AG10803 (cell line): ENCODE data around the gene ZNF160.
"Not testable (repeated sequence)": the region's sequence is repeated elsewhere in the genome, so short reads cannot be mapped to it uniquely, and the experiment has no call there.

ENCODE experiments used
- DNase-seq: peaks from one replicate; pipeline ENCODE4 v3.0.0; 2010; ENCODE audit warnings: low read depth
- H3K4me3 ChIP-seq: 2 replicates; pipeline ENCODE4 v1.5.1; 2011; ENCODE audit warnings: mild to moderate bottlenecking, low read length, control low read depth
- CTCF ChIP-seq: conservative IDR thresholded peaks from 2 replicates; pipeline ENCODE4 v1.5.1; 2011; ENCODE audit warnings: mild to moderate bottlenecking, low read length, control low read depth, inconsistent platforms

The ZNF160 gene

GRCh38 chr19:53037101-53038097, 65.8 kb downstream of the ZNF160 start:
- H3K4me3 ChIP-seq: peak overlapping the region; percentile 40
- peak; percentile 11 for DNase-seq
- no peak for TF ChIP-seq CTCF

GRCh38 chr19:53034948-53035675, 68.1 kb downstream of the ZNF160 start:
- DNase-seq: no peak
- no peak overlapping the region for H3K4me3 ChIP-seq
- no peak for TF ChIP-seq CTCF

- no peak for TF ChIP-seq CTCF
Measured at GRCh38 chr19:53034054-53034453, 69.2 kb downstream of the ZNF160 start.

GRCh38 chr19:53028306-53028705, 74.9 kb downstream of the ZNF160 start:
- DNase-seq, H3K4me3 ChIP-seq: not testable (repeated sequence)

More at GRCh38 chr19:53034054-53034453, 69.2 kb downstream of the ZNF160 start:
- no peak for DNase-seq
- no peak overlapping the region for H3K4me3 ChIP-seq

- no peak overlapping the region for H3K4me3 ChIP-seq
- no peak for TF ChIP-seq CTCF
- no peak for DNase-seq
Measured at GRCh38 chr19:53019684-53020083, 83.5 kb downstream of the ZNF160 start.
